ENCODE results near the gene DZIP1. TPM values are rescaled to one million over a fixed set of nuclear protein-coding genes. Genes with fewer than 3 reads are reported as not detected.

DZIP1 gene
- total RNA-seq, 1 experiment from 2014 or later: 22.1 TPM

DNA sequence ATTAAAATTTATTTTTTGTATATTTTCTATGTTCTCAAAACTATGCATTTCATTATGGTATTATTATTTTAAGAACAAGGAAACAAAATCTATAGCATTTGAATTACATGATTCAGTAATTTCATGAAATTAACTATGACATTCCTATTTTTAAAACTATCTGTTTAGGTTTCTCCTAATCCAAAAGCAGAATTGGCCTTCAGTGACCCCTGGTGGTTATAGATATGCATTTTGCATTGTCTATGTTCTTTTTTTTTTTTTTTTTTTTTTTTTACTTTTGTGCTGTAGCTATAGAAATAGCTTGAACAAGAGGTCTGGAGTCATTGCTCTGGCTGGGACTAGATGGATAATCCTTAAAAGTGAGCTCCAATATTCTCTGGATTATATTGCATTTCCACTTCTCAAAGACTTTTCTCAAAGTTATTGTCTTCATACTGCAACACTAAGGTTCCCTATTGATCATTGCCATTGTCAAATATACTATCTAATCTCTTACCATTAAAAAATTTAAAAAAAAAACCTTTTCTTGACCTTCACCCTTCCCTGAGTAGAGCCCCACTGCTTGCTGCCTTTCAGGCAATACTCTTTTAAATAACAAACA lies 16.6 kb upstream of the DZIP1 start:
- DNase-seq (ENCODE audit: unreplicated experiment): peak; percentile 88
- intact Hi-C loops (cut with micrococcal nuclease): loop anchor here (1.0 kb wide), 4 partner anchors 37 to 173 kb away; no protein-coding TSS in a partner anchor
- no peak overlapping the region for H3K4me3 Mint-ChIP-seq (ENCODE audit: unreplicated experiment)
- H3K36me3 Mint-ChIP-seq (ENCODE audit: insufficient read depth, unreplicated experiment): no peaks in the 10 kb centered on the region
- POLR2A ChIA-PET: interaction anchor here (0.8 to 2.2 kb wide), 6 partner anchors 13 to 37 kb away, joined by 3 to 9 read pairs (median 3); partner anchors contain the start of genes DNAJC3 and DZIP1
- H3K4me1 Mint-ChIP-seq (ENCODE audit: insufficient read depth, unreplicated experiment): no peaks in the 10 kb centered on the region
- CTCF ChIA-PET: interaction anchor here (0.5 to 3.9 kb wide), 49 partner anchors 10 to 1025 kb away, joined by 3 to 72 read pairs (median 4); partner anchors contain the start of genes DNAJC3 and DZIP1
- TF ChIP-seq, protein P1, sequence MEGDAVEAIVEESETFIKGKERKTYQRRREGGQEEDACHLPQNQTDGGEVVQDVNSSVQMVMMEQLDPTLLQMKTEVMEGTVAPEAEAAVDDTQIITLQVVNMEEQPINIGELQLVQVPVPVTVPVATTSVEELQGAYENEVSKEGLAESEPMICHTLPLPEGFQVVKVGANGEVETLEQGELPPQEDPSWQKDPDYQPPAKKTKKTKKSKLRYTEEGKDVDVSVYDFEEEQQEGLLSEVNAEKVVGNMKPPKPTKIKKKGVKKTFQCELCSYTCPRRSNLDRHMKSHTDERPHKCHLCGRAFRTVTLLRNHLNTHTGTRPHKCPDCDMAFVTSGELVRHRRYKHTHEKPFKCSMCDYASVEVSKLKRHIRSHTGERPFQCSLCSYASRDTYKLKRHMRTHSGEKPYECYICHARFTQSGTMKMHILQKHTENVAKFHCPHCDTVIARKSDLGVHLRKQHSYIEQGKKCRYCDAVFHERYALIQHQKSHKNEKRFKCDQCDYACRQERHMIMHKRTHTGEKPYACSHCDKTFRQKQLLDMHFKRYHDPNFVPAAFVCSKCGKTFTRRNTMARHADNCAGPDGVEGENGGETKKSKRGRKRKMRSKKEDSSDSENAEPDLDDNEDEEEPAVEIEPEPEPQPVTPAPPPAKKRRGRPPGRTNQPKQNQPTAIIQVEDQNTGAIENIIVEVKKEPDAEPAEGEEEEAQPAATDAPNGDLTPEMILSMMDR (IDR thresholded peaks at IDR 0.05; ENCODE audit: unreplicated experiment): peak; percentile 59
- no peaks in the 10 kb centered on the region for H3K27me3 Mint-ChIP-seq (ENCODE audit: insufficient read depth, unreplicated experiment)
- BruUV-seq (replicated peaks): no TSS peak
- peaks cover 15% of the 10 kb centered on the region for H3K9me3 Mint-ChIP-seq (ENCODE audit: unreplicated experiment)
- no peak overlapping the region for H3K27ac Mint-ChIP-seq (ENCODE audit: low read depth, unreplicated experiment)

DNA sequence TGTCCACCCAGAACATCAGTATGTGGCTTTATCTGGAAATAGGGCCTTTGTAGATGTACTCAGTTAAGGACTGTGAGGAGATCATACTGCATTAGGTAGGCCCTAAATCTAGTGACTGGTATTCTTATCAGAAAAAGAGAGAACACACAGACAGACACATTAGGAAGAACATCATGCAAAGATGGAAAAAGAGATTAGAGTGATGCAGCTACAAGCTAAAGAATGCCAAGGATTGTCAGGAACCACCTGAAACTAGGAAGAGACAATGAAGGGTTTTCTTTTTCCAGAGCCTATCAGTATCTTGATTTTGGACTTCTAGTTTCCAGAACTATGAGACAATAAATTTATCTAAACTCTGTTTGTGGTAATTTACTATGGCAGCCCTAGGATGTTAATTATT lies 15.0 kb upstream of the DZIP1 start:
- BruUV-seq (replicated peaks): no TSS peak
- no peaks in the 10 kb centered on the region for H3K36me3 Mint-ChIP-seq (ENCODE audit: insufficient read depth, unreplicated experiment)
- TF ChIP-seq, protein P1 (IDR thresholded peaks at IDR 0.05; ENCODE audit: unreplicated experiment): no peak
- ChIA-PET CTCF (interaction anchor here (1.1 to 3.9 kb wide), 10 partner anchors 12 to 255 kb away, joined by 3 to 72 read pairs (median 14); partner anchors contain the start of gene DZIP1), POLR2A (interaction anchor here (2.2 kb wide), 1 partner anchor 17 kb away, joined by 9 read pairs; the partner anchor contains the start of gene DNAJC3)
- H3K27me3 Mint-ChIP-seq (ENCODE audit: insufficient read depth, unreplicated experiment): no peaks in the 10 kb centered on the region
- H3K27ac Mint-ChIP-seq (ENCODE audit: low read depth, unreplicated experiment): no peak overlapping the region
- no peaks in the 10 kb centered on the region for H3K4me1 Mint-ChIP-seq (ENCODE audit: insufficient read depth, unreplicated experiment)
- no peak overlapping the region for H3K4me3 Mint-ChIP-seq (ENCODE audit: unreplicated experiment)
- peaks cover 15% of the 10 kb centered on the region for H3K9me3 Mint-ChIP-seq (ENCODE audit: unreplicated experiment)
- no peak for DNase-seq (ENCODE audit: unreplicated experiment)
- intact Hi-C loops (cut with micrococcal nuclease): no loop called here

DNA sequence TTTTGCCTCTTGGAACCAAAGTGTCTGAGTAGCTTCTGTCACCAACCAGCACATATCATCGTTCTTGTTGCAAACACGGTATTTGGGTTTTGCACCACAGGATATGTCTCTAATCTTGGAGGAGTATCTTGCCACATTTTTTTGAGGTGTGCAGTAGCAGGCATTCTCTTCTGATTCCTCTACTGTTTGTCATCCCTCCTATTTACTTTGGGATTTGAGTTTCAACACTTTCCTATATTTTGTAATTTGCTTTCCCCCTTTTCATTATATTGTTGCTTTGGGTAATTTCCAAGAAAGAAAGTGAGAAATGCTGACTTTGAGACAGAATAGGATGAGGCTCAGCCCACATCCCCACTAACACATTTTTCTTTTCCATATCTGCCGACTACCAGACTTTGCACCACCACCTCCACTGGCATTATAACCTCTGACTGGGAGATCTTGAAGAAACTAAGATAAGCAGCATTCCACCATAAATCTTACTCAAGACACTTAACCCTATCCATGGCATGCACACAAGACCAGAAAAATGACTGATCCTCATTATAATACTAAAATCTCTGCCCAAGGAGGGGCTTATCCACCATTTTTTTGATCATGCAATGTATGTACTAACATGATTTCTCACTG lies 12.0 kb upstream of the DZIP1 start:
- TF ChIP-seq, protein P1 (IDR thresholded peaks at IDR 0.05; ENCODE audit: unreplicated experiment): no peak
- ChIA-PET POLR2A (interaction anchor here (0.6 kb wide), 1 partner anchor 12 kb away, joined by 3 read pairs; the partner anchor contains the start of gene DZIP1), CTCF (interaction anchor here (0.6 to 1.7 kb wide), 3 partner anchors 45 to 253 kb away, joined by 3 to 6 read pairs (median 3); no protein-coding TSS in a partner anchor)
- H3K27me3 Mint-ChIP-seq (ENCODE audit: insufficient read depth, unreplicated experiment): no peaks in the 10 kb centered on the region
- peaks cover 15% of the 10 kb centered on the region for H3K9me3 Mint-ChIP-seq (ENCODE audit: unreplicated experiment)
- H3K27ac Mint-ChIP-seq (ENCODE audit: low read depth, unreplicated experiment): no peak overlapping the region
- DNase-seq (ENCODE audit: unreplicated experiment): peak; percentile 29
- no peaks in the 10 kb centered on the region for H3K4me1 Mint-ChIP-seq (ENCODE audit: insufficient read depth, unreplicated experiment)
- H3K36me3 Mint-ChIP-seq (ENCODE audit: insufficient read depth, unreplicated experiment): no peaks in the 10 kb centered on the region
- no peak overlapping the region for H3K4me3 Mint-ChIP-seq (ENCODE audit: unreplicated experiment)
- no TSS peak for BruUV-seq (replicated peaks)
- intact Hi-C loops (cut with micrococcal nuclease): no loop called here

DNA sequence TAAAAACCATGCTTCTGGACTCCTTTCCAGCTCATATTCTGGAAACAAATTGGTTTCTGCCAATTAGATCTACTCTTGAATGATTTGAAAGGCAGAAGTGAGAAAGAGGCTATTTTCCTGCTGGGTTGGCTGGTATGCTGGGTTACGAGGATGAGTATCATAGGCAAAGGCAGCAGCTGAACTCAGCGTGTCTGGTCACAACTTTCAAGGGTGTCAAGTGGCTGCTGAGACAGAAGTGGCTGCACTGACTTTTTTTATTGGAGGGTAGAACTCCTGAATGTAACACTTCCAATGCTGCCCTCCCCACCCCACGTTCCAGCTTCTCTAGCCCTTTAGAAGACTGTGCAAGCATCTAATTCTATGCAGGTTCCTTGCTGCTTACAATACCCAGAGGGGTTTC lies 8.3 kb upstream of the DZIP1 start:
- ChIA-PET POLR2A (interaction anchor here (0.6 kb wide), 1 partner anchor 46 kb away, joined by 3 read pairs; no protein-coding TSS in a partner anchor), CTCF (interaction anchor here (0.7 to 1.3 kb wide), 2 partner anchors 11 to 116 kb away, joined by 3 to 8 read pairs; no protein-coding TSS in a partner anchor)
- peaks cover 8% of the 10 kb centered on the region for H3K9me3 Mint-ChIP-seq (ENCODE audit: unreplicated experiment)

More for the DNA sequence above, 8.3 kb upstream of the DZIP1 start:
- H3K36me3 Mint-ChIP-seq (ENCODE audit: insufficient read depth, unreplicated experiment): no peaks in the 10 kb centered on the region
- H3K27ac Mint-ChIP-seq (ENCODE audit: low read depth, unreplicated experiment): no peak overlapping the region
- TF ChIP-seq, protein P1 (IDR thresholded peaks at IDR 0.05; ENCODE audit: unreplicated experiment): no peak
- BruUV-seq (replicated peaks): no TSS peak
- H3K27me3 Mint-ChIP-seq (ENCODE audit: insufficient read depth, unreplicated experiment): no peaks in the 10 kb centered on the region
- intact Hi-C loops (cut with micrococcal nuclease): no loop called here
- no peak overlapping the region for H3K4me3 Mint-ChIP-seq (ENCODE audit: unreplicated experiment)
- H3K4me1 Mint-ChIP-seq (ENCODE audit: insufficient read depth, unreplicated experiment): no peaks in the 10 kb centered on the region
- DNase-seq (ENCODE audit: unreplicated experiment): no peak
